Stimulated activated CD4-positive, alpha-beta T cell treated with anti-CD3 and anti-CD28 coated beads, Interleukin-1b, Interleukin-23, amount 100 ng/mL, for 4 hours (primary cell): ENCODE measurements around the gene GNB1L.

Source experiments
- DNase-seq, 2 donors: peaks; one replicate each; pipeline ENCODE4 v3.0.0-alpha.2; 2020; ENCODE audit warnings: low read depth in 2 of 2

Gene GNB1L

DNA sequence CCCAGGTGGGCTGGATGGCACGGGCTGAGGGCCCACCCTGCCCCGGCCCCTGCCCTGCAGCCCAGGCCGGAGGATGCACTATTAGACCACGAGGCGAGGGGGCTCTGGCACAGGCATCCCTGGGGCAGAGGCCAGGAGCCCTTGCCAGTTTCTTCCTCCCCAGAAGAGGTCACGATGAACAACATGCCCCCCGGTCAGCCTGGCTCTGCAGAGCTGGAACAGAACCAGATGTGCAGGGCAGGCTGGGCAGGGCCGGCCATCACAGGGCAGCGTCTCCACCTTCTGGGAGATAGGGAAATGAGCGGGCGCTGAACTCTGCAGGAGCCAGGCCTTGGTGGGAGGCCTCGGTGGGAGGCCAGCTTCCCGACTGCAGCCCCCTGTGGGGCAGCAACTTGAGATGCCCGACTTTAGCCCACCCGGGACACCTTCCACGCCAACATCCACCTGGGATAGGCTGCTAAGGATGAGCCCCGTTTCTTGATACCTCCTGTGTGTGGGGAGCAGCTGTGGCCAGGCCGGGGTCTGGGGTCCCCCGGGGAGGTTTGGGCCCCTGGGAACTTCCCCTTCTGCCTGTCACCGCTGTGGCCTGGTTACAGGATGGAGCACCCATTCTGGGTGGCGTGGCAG, 21.8 kb upstream of the GNB1L start:
- no peak for DNase-seq

DNA sequence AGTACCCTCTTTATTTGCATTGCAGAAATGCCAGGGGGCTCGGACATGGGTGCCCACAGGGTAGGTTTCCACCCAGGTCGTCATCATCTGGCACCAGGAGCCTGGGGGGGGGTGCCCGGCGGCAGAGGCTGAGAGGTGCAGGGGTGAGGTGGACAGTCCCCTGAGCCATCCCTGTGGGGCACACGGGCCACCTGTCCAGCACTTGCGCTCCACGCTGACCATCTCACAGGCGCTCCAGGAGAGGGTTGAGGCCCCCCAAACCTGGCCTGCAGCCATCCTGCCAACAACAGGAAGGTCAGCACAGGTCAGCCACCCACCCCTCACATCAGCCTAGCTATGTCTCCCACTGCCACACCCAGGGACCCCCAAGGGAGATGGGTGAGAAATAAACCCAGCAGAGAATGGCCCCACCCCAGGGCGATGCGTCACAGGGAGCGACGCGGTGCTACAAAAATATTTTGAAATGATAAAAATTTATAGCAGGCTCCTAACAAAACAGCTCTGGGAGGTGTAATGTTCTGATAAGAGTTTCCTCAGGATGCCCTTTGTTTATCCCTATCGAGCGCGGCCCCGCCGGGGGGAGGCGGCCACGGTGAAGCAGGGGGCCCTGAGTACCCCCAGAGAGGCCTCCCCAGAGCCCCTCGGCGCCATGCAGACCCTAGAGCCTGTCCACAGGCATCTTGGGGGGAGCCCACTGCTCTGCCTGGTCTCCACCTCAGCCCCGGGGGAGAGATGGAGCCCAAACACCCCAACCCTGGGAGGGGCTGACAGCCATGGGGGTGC, 21.0 kb upstream of the GNB1L start:
- DNase-seq, result no peak

DNA sequence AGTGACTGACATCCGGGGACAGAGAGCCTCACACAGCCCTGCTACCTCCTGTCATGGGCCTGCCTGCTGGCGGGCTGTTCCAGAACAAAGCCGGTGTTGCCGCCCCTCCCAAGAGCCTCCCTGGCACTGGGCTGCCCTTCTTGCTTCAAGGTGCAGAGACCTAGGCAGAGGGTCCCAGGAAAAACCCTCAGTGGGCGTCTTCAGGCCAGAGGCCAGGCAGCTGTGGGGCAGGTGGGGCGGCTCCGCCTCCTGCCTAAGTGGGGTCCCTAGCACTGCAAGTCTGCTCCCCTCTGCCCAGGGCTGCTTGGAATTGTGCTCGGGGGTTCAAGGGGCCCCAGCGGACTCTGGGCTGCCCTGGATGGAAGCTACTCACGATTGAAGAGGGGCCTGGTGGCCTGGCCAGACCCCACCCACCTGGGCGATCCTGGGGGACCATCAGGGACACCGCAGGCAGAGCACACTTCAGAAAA, 20.4 kb upstream of the GNB1L start:
- DNase-seq, result no peak

DNA sequence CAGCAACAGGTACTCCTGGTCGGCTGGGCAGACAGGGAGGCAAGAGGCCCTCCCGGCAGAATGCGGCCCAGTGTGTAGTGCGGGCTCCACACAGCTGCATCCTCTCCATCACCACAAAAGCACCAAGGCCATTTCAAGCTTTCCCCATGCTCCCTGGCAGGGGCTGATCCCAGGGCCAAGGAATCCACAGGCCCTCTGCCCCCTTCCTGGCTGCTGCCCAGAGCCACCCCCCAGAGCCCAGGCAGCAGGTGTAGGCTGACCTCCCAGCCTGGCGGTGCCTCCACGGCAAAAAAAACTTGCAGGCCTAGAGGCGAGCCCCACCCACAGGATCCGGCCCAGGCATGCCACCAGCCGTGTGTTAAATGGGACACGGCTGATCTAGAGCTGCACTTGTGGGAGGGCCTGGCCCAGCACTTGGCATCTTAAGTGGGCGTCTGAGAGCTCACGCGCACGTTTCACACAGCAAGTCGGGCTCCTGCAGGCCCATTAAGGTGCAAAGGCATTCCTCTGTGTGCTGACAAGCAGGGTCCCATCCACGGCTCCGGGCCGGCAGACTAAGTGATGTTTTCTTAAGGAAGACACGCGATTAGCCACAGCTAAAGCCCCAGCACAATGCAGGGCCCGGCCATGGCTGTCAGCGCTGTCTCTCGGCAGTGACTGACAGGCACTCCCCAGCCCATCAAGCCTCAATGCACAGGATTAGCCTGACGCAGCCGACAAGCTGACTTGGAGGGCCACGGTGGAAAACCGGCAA, 19.8 kb upstream of the GNB1L start:
- no peak for DNase-seq

DNA sequence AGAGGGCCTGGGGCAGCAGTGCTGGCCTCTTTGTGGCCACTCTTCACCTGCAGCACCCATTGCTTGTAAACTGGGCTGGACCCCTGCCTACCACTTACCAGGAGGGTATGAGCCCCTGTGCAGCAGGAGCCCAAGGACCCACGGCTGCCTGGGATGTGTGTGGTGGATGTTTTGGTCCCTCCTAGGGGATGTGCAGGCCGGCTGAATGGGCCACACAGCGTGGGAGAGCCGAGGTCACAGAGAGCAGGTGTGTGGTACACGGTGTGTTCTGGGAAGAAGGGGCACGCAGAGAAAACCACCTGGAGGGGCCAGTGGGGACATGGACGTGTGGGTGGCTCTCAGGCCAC, 19.3 kb upstream of the GNB1L start:
- DNase-seq, result no peak

DNA sequence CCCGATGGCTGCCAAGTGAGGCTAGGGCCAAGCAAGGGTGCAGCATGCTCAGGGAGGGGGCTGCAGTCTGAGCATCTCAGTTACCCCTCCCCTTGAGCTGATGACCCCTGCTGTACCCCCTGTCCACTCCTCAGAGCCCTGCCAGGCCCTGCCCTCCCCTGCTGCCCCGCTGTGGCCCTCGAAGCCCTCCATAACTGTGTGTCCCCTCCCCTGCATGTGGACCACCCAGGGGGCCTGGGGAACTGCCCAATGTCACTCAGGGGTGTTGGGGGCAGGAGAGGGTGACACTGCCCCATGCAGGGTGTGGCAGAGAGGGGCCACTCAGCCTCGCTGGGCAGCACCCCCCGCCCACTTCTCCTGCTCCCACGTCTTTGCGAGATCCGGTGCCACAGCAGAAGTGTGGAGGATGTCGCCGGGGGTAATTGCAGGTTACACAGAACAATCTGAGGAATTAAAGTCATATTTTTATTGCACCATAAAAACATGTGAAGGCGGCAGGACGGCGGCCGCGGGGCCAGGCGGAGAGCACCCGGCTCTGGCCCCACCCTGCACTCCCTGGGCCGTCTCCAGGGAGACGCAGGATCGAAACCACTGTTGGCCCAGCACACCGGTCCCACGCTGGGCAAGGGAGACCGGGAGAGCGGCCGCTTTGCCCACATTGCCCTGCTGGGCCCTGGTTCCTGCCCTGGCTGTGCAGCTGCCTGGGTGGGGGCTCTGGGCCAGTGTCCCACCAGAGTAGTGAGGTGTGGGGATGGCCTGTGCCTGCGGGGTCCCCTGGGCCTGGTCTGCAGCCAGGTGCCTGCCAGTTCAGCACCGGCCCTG, 18.7 kb upstream of the GNB1L start:
- no peak for DNase-seq

DNA sequence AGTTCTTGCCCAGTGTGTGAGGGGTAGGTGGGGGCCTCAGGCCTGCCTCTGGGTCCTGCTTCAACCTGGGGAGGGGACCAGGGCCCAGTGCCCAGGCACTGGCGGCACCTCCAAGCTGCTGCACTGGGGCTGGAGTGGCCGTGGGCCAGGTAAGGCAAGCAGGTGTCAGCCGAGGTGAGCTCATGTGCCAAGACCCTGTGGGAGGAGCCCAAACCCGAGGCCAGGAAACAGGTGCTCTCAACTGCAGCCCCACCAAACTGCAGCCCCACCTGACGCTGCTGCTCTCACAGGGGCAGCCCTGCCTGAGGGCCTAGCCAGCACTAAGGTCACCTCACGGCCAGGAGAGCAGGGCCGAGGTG, 18.1 kb upstream of the GNB1L start:
- no peak for DNase-seq

DNA sequence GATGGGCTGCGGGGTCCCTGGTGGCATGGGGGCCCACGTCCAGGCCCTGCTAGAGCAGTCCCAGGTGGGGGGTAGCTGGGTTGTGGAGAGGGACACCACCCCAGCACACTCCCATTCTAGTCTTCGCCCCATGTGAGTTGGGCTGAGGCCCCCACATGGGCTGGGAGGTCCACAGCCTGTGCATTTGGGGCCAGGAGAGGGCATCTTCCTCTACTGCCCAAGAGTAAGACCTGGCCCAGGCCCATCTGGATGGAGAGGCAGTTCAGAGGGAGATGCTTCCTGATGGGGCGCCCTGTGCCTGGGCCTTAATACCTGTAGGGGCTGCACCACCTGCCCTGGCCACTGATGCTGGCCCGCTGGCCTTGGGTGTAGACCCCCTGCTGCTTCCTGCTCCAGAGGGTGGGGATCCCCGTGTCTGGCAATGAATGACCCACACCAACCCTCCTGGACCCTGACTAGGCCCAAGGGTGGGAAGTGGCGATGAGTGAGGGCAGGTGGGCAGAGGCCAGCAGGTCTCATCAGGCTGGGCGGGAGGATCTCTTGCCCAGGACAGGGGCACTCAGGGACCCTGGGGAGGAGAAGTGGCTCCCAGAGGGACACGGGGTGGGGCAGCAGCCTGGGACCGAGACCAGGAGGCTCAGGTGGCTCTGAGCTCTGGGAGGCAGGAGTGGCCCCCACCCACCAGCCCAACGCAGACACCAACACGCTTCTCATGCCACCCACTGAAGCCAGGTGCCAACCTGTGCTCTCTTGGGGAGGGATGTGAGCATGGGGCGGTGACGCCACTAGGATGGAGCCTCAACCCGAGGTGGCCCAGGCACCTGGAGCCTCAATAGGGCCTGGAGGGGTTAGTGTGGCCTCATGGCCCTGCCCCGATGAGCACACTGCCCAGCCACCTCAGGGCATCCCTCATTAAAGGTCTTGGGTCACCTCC, 17.4 kb upstream of the GNB1L start:
- DNase-seq, result no peak

DNA sequence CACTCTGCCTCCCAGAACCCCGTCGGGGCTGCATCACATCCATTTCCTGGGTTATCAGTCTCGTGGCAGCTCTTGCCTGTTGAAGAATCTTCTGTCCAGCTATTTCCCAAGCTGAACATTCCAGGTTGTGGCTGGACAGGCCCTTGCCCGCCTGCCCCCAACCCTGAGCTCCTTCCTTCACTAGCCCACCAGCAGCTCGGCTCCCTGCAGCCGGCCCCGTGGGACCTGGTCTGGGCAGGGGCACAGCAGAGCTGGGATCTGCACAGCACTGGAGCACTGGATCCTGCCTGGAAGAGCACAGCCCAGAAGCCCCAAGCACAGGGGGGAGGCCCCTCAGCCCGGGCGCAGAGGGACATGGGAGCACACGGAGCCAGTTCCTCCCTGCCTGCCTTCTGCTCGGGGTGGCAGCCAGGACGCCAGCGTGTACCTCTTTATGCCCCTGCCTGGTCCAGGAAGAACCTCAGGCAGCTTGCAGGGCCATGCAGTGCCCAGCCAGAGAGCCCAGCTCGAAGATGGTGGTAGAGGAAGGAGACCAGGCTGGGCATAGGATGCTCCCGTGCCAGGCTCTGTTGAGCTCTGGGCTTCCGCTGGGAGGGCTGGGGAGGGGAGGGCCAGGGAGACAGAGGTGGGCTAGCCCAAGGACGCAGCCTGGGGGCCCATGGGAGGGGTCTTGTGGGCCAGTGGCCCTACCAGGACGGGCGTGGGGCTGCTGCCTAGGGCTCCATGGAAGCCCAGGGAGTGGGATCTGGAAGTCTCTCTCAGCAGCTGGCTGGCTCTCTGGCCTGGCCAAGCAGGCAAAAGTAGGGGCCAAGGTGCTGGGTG, 16.6 kb upstream of the GNB1L start:
- no peak for DNase-seq

DNA sequence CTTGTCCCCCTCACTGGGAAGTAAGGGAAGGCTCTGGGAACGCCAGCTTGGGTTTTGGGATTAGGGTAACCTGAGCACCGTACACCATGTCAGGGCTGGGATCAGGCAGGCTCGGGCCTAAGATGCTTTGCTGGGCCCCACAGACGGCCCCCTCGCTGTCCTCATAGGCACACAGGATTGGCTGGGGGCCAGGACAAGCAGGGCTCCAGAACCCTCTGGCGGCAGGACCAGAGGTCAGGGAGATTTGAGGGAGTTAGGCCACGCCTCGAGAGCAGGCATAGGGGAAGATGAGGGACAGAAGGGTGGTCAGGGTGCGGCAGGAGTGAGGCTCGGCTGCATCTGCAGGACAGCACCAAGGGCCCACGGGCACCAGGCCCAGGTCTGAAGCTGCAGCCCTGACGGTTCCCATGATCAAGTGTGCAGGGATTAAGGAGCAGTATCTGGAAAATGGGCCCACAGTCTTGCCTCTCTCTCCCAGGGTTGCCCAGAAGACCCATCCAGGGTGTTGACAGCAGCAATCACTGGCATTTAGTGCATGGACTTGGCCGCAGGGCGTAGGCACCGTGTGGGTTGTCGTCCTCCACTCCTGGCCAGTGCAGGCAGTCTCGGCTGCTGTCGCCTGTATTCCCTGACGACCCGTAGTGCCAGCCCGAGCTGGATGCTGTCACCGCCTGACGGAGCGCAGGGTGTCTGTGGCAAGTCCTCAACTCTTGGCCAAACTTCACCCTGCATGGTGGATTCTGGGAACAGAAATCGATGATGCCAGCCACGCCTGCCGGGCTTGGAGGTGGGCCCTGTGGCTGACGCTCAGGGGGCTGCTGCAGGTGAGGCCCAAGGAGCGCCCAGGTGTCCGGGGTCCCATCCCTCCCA, 15.7 kb upstream of the GNB1L start:
- DNase-seq, result no peak

DNA sequence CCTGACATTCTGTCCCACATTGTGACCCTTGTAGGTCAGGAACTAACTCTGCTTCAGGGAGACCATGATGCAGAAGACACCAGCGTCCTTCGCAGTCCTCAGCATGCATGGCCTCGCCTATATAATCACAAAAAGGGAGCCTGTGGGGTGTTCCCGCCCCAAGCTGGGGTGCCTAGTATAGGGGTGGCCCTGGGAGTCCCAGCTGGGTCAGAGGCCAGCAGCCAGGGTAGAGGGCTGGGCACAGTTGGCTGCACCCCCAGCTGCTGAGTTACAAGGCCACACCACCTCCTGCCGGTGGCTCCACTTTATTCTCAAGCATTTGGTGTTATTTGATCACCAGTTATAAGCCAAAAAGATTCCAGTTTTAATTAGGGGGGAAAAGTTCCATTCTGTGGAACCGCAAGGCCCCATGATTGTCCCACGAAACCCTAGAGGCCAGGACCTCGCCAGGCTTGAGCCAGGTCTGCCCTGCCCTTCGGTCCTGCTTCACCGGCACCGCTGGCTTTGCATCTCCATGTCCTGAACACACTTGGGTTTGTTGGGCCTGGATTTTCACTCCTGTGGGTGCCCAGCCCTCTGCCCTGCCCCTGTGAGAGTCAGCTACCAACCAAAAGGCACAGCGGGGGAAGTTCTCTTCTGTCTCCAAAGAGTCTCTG, 15.0 kb upstream of the GNB1L start:
- DNase-seq, result no peak

DNA sequence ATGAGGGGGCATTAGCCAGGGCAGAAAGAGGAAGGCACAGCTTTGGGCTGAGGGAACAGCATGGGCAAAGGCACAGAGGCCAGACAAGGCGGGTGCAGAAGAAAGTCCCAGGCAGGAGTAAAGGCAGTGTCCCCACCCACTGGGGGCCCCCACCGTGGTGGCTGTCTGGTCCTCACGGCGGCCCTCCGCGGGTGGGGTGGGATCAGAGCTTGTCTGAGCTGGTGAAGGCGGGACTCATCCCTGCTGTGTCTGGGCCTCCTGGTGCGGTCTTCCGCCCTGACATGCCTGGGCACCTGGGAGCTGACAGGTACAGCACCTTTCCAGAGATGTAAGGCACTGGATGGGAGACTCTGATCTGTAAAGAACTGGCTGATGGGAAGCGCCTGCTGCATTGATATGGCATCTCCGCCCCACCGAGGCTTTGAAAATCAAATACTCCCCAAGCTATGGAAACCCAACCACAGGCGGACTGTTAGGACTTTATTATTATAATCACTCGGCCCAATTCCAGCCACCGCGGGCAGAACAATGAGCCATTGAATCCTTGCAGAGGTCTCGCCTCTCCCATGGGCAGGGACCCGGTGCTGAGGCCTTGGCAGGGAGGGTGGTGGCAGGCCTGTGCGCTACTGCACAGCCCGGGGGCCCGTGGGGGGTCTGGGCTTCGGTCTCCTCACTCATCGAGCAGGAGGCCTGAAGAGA, 14.2 kb upstream of the GNB1L start:
- DNase-seq, result no peak

DNA sequence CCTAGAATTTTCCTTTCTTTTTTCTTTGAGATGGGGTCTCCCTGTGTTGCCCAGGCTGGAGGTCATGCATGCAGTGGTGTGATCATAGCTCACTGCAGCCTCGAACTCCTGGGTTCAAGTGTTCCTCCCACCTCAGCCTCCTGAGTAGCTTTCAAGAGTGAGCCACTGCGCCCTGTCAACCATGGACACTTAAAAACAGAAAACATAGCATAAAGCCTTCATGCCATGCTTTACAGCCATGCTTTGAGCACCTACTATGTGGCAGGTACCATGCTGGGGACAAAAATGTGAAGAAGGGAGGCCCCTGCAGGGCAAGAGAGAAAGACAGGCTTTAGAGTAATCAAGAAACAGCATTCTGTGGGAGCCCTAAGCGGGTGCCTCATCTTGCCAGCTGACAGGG, 13.7 kb upstream of the GNB1L start:
- DNase-seq, result no peak

DNA sequence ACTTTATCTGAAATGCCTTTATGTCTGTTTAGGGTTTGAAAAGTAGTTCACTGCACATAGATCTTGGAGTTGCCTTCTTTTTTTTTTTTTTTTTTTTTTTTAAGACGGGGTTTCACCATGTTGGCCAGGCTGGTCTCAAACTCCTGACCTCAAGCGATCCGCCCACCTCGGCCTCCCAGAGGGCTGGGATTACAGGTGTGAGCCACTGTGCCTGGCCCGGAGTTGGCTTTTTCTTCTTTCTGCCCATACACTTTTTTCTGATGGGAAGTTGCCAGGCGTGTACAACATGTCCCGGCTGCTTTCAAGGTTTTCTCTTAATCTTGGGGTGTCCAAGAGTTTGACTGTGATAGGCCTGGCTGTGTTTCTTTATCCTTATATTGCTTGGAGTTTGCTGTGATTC, 12.9 kb upstream of the GNB1L start:
- DNase-seq, result no peak

DNA sequence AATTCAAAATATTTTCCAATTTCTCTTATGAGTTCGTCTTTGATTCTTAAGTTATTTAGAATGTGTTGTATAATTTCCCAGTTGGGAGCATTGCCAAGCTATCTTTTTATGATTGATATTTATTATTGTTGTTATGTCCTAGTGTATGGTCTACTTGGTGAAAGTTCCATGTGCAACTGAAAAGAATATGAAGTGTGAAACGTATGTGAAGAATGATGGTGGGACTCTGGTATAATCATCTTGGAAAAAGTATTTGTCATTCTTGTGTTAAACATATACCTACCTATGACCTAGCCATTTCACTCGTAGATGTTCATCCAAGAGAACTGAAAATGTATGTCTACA, 12.0 kb upstream of the GNB1L start:
- no peak for DNase-seq

DNA sequence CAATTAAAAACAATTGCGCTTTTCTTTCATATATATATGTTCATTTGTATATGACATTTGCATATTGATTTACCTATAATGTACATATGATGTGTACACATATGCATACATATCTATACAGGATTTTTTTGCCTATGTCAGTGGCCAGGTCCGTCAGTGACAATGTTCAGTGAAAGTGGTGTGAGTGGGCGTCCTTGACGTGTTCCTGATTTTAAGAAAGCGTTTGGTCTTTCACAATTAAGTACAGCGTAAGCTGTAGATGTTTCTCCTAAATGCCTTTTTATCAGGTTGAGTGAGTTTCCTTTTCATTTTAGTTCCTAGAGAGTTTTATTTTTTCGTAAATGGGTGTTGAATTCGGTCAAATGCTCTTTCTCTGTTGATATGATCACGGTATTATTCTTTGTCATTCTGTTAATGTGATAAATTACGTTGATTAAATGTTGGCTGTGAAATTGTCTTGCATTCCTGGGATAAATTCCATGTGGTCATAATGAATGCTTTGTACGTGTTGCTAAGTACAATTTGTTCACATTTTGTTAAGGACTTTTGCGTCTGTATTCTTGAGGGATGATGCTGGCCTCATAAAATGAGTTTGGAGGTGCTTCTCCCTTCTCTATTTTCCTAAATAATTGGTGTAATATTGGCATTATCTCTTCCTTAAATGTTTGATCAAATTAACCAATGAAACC, 10.6 kb upstream of the GNB1L start:
- DNase-seq, result no peak

DNA sequence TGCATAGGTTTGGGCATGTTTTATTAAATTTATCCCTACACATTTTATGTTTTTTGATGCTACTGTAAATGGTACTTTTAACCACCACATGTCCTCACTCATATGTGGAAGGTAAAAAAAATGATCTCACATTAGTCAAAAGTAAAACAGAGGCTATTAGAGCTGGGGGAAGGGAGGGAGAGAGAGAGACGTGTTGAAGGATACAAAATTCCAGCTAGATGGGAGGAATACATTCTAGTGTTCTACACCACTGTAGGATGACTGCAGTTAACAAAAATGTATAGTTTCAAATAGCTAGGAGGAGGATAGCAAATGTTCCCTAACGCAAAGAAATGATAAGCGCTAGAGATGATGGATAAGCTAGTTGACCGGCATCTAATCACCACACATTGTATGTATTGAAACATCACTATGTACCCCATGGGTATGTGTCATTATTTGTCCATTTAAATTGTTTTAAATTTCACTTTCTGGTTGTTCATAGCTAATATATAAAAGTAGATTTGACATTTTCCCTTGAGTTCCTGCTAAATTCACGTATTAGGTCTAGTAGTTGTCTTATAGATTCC, 9.9 kb upstream of the GNB1L start:
- DNase-seq, result no peak
